AG04449 (cell line): Measurements from ENCODE around the gene CTSO.

Experiments
- CTCF ChIA-PET: fragments of 350-600 bp; formaldehyde crosslinking; extraction: SDS; loops from one replicate; lab custom pipeline; 2021; ENCODE audit warnings: antibody characterized with exemption; lab: Yijun Ruan, JAX
- POLR2A ChIA-PET: fragments of 400-600, 350-600 bp; formaldehyde crosslinking; extraction: SDS; loops from one replicate; lab custom pipeline; 2020; ENCODE audit warnings: antibody characterized with exemption, inconsistent platforms; lab: Yijun Ruan, JAX
- DNase-seq: peaks from one replicate; pipeline ENCODE4 v3.0.0-alpha.2; 2010; ENCODE audit warnings: low read depth, low spot score
- H3K4me3 ChIP-seq: 2 replicates; pipeline ENCODE4 v1.5.1; 2011; ENCODE audit warnings: low read depth, mild to moderate bottlenecking, control low read depth, low read length
- CTCF ChIP-seq: IDR thresholded peaks from one replicate; pipeline ENCODE4 v1.5.1; 2011; ENCODE audit warnings: mild to moderate bottlenecking, moderate library complexity, low read length, control low read depth, inconsistent platforms; ENCODE audit not compliant: insufficient read depth; ENCODE audit errors: missing control alignments

Gene CTSO

GRCh38 chr4:155889031-155889793 is 64.5 kb downstream of the CTSO start:
- TF ChIP-seq CTCF: no peak
- DNase-seq: peak; percentile 16
- H3K4me3 ChIP-seq: no peak overlapping the region
- CTCF ChIA-PET: no interaction called here
- POLR2A ChIA-PET: no interaction called here

- CTCF ChIA-PET: no interaction called here
- no peak for DNase-seq
- TF ChIP-seq CTCF: no peak
- POLR2A ChIA-PET: no interaction called here
- H3K4me3 ChIP-seq: no peak overlapping the region
These were observed 65.7 kb downstream of the CTSO start for GRCh38 chr4:155887847-155888570.

GRCh38 chr4:155887045-155887444 is 66.6 kb downstream of the CTSO start:
- POLR2A ChIA-PET: no interaction called here
- H3K4me3 ChIP-seq: no peak overlapping the region
- no peak for DNase-seq
- CTCF ChIA-PET: no interaction called here
- no peak for TF ChIP-seq CTCF

- ChIA-PET CTCF (no interaction called here), POLR2A (no interaction called here)
- DNase-seq: no peak
- H3K4me3 ChIP-seq: no peak overlapping the region
- TF ChIP-seq CTCF: no peak
These were observed 68.0 kb downstream of the CTSO start for GRCh38 chr4:155885666-155886065.

- DNase-seq: no peak
- no peak for TF ChIP-seq CTCF
- POLR2A ChIA-PET: no interaction called here
- CTCF ChIA-PET: no interaction called here
- no peak overlapping the region for H3K4me3 ChIP-seq
These were observed 69.8 kb downstream of the CTSO start for GRCh38 chr4:155883895-155884294.

GRCh38 chr4:155881555-155881954 is 72.1 kb downstream of the CTSO start:
- CTCF ChIA-PET: no interaction called here

More at GRCh38 chr4:155881555-155881954, 72.1 kb downstream of the CTSO start:
- DNase-seq: no peak
- no peak for TF ChIP-seq CTCF
- H3K4me3 ChIP-seq: no peak overlapping the region
- POLR2A ChIA-PET: no interaction called here
